Effector memory CD4-positive, alpha-beta T cell (primary cell): ENCODE data around the gene SAA4.
"Not testable (repeated sequence)": the region's sequence is repeated elsewhere in the genome, so short reads cannot be mapped to it uniquely, and the experiment has no call there.

Experiments
- DNase-seq, 3 donors: peaks; one replicate each; pipeline ENCODE4 v3.0.0-alpha.2; 2020
- H3K27ac ChIP-seq: 2 replicates; pipeline ENCODE4 v1.7.0; 2013; ENCODE audit warnings: mild to moderate bottlenecking, low read length, moderate library complexity; ENCODE audit not compliant: insufficient read depth, poor library complexity, severe bottlenecking
- H3K27me3 ChIP-seq: replicated peaks from 2 replicates; pipeline ENCODE4 v1.7.0; 2013; ENCODE audit warnings: mild to moderate bottlenecking, low read length; ENCODE audit not compliant: insufficient read depth, control insufficient read depth, poor library complexity, severe bottlenecking
- H3K36me3 ChIP-seq: 2 replicates; pipeline ENCODE4 v1.7.0; 2013; ENCODE audit warnings: mild to moderate bottlenecking, low read length, moderate library complexity; ENCODE audit not compliant: control insufficient read depth, insufficient read depth
- H3K4me1 ChIP-seq: 2 replicates; pipeline ENCODE4 v1.7.0; 2013; ENCODE audit warnings: low read length, mild to moderate bottlenecking; ENCODE audit not compliant: control insufficient read depth, insufficient read depth, poor library complexity, severe bottlenecking
- H3K4me3 ChIP-seq: 2 replicates; pipeline ENCODE4 v1.7.0; 2013; ENCODE audit warnings: low read length, low read depth, mild to moderate bottlenecking; ENCODE audit not compliant: insufficient read depth, poor library complexity, severe bottlenecking
- H3K9me3 ChIP-seq: 2 replicates; pipeline ENCODE4 v1.7.0; 2013; ENCODE audit warnings: mild to moderate bottlenecking, low read length, moderate library complexity; ENCODE audit not compliant: control insufficient read depth

The SAA4 gene

GRCh38 chr11:18223591-18224387 is 12.8 kb downstream of the SAA4 start:
- Histone ChIP-seq H3K4me3 (no peak overlapping the region), H3K9me3 (no peaks in the 10 kb centered on the region), H3K27me3 (no peaks in the 10 kb centered on the region), H3K4me1 (no peaks in the 10 kb centered on the region), H3K27ac (no peak overlapping the region), H3K36me3 (no peaks in the 10 kb centered on the region)
- no peak for DNase-seq

- Histone ChIP-seq H3K4me3 (no peak overlapping the region), H3K4me1 (no peaks in the 10 kb centered on the region), H3K27me3 (no peaks in the 10 kb centered on the region), H3K27ac (no peak overlapping the region), H3K36me3 (no peaks in the 10 kb centered on the region), H3K9me3 (no peaks in the 10 kb centered on the region)
- DNase-seq, result no peak
Measured at GRCh38 chr11:18222814-18223421, 13.7 kb downstream of the SAA4 start.

- Histone ChIP-seq H3K36me3 (no peaks in the 10 kb centered on the region), H3K27ac (no peak overlapping the region), H3K4me3 (no peak overlapping the region), H3K4me1 (no peaks in the 10 kb centered on the region), H3K9me3 (no peaks in the 10 kb centered on the region), H3K27me3 (no peaks in the 10 kb centered on the region)
- no peak for DNase-seq
Measured at GRCh38 chr11:18221274-18221876, 15.2 kb downstream of the SAA4 start.

DNA sequence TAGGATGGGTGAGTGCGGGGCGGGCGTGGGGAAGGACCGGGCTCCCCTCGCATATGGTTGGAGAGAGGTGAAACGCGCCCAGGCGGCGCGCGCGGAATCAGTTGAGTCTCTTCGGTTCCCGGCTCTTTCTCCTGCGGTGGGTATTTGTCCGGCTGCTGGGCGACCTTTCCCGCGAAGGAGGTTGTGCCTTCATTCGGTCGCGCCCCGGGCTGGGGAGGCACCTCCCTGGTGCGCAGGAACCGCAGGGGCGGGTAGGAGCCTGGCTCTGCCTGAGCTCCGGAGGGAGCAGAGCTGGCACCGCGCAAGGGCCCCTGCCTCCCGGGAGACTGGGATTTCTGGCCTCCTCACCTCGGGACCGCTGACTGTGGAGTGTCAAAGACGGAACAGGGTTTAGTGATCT is 27.5 kb downstream of the SAA4 start:
- no peak overlapping the region for H3K27ac ChIP-seq
- no peaks in the 10 kb centered on the region for H3K36me3 ChIP-seq
- peaks cover 6% of the 10 kb centered on the region for H3K27me3 ChIP-seq
- no peak for DNase-seq
- H3K4me3 ChIP-seq, result no peak overlapping the region
- no peaks in the 10 kb centered on the region for H3K9me3 ChIP-seq
- H3K4me1 ChIP-seq, result no peaks in the 10 kb centered on the region

DNA sequence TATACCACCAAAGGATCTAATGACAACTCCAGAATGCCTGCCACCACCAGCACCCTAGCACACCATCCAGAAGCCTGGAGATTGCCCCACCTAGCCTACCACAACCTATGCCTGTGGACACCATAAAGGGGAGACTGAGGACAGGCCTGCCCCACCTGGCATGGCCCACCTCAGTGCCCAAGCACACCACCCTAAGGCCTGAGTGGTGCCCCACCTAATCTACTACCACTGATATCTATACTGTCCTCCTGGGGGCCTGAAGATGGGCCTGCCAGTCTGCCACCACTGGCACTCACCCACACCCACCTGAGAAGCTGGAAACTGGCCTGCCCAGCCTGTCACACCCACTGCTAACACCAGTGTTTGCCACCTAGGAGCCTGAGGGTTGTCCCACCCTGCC is 31.8 kb downstream of the SAA4 start:
- Histone ChIP-seq H3K9me3 (no peaks in the 10 kb centered on the region), H3K27ac (no peak overlapping the region), H3K4me3 (no peak overlapping the region), H3K4me1 (no peaks in the 10 kb centered on the region), H3K27me3 (peaks cover 5% of the 10 kb centered on the region), H3K36me3 (no peaks in the 10 kb centered on the region)
- DNase-seq, result no peak

DNA sequence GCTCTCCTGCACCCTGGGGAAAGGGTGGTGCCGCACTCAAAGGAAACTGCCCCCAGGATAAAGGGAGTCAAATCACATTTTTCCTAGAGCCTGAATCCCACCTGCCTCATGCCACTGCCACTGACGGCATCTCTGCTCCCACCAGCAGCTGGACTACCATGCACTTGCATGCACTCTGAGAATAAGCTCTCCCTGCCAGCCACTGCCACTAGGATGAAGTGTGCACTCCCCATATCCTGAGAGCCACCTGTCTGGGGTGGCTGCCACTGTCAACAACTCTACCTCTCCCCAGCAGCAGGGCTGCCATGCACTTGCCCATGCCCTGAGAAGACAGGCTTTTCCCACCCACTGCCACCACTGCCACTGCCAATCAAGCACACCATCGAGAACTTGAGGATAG is 32.4 kb downstream of the SAA4 start:
- no peak overlapping the region for H3K27ac ChIP-seq
- H3K4me3 ChIP-seq, result no peak overlapping the region
- H3K4me1 ChIP-seq, result no peaks in the 10 kb centered on the region
- no peak for DNase-seq
- H3K27me3 ChIP-seq, result peaks cover 3% of the 10 kb centered on the region
- H3K9me3 ChIP-seq, result no peaks in the 10 kb centered on the region
- no peaks in the 10 kb centered on the region for H3K36me3 ChIP-seq

DNA sequence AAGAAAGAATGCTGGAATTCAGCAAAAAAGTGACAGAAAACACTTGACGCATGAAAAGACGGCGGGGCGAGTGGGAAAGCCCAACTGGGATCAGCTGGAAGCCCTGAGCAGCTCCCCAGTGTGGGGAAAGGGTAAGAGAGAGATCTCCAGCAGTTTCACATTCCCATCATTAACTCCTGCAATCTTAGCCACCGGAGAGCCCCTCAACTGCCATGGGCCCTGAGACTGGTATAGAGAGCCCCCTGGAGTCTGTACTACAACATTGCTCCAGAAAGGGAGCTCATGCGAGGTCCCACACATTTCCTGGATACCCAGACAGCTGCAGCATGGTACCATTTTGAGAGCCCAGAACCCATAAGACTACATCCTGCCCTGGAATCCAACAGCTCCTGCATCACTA is 32.9 kb downstream of the SAA4 start:
- Histone ChIP-seq H3K27me3 (peaks cover under 1% of the 10 kb centered on the region), H3K36me3 (no peaks in the 10 kb centered on the region), H3K4me1 (no peaks in the 10 kb centered on the region), H3K9me3 (no peaks in the 10 kb centered on the region), H3K27ac (no peak overlapping the region), H3K4me3 (no peak overlapping the region)
- DNase-seq, result no peak

- not testable (repeated sequence) for H3K4me3 ChIP-seq, H3K27ac ChIP-seq, H3K4me1 ChIP-seq, H3K27me3 ChIP-seq, DNase-seq, H3K36me3 ChIP-seq, H3K9me3 ChIP-seq
Measured at GRCh38 chr11:18197738-18198137, 38.9 kb downstream of the SAA4 start.

GRCh38 chr11:18196532-18196931 is 40.1 kb downstream of the SAA4 start:
- H3K4me1 ChIP-seq, result no peaks in the 10 kb centered on the region
- H3K36me3 ChIP-seq, result no peaks in the 10 kb centered on the region
- DNase-seq, result no peak
- H3K4me3 ChIP-seq, result no peak overlapping the region
- no peak overlapping the region for H3K27ac ChIP-seq
- H3K27me3 ChIP-seq, result no peaks in the 10 kb centered on the region
- no peaks in the 10 kb centered on the region for H3K9me3 ChIP-seq

- Histone ChIP-seq H3K27me3 (no peaks in the 10 kb centered on the region), H3K27ac (no peak overlapping the region), H3K4me3 (no peak overlapping the region), H3K36me3 (no peaks in the 10 kb centered on the region), H3K9me3 (no peaks in the 10 kb centered on the region), H3K4me1 (no peaks in the 10 kb centered on the region)
- DNase-seq, result no peak
Measured at GRCh38 chr11:18193010-18193409, 43.6 kb downstream of the SAA4 start.
